ENCODE measurements around the gene B3GNT5. TPM values are rescaled to one million over a fixed set of nuclear protein-coding genes. Genes with fewer than 3 reads are reported as not detected.

The B3GNT5 gene
- under 1 TPM in 2 of 6 donors, not detected in 4; 0.17 to 0.41 TPM for polyA plus RNA-seq (ENCODE audit: low read depth in 6 of 6)

- Mint-ChIP-seq H3K4me1 (peaks cover 6 to 10% (median 6%) of the 10 kb centered on the region in 3 donors), H3K27me3 (peaks cover 40 to 56% (median 46%) of the 10 kb centered on the region in 3 donors), H3K27ac (peak within 1 kb of the TSS in 2 of 6 donors; percentile 39 to 73), H3K9me3 (peaks cover 0 to 8% (median 0%) of the 10 kb centered on the region in 7 donors), H3K4me3 (peak within 1 kb of the TSS in 7 of 8 donors; percentile 74 to 87 (median 83)), H3K36me3 (no peaks in the 10 kb centered on the region)
- DNase-seq, result no peak
- ATAC-seq (ENCODE audit: low read depth in 2 of 2), result peak; percentile 39 to 46
Observed at GRCh38 chr3:183252973-183253527, at the start of gene B3GNT5. Gene B3GNT5 (plus strand): TSS chr3:183253253. CDS start chr3:183269799, 16,546 bp downstream.

GRCh38 chr3:183203670-183204069, 49.4 kb upstream of the B3GNT5 start:
- H3K9me3 Mint-ChIP-seq, result peaks cover 8 to 37% (median 17%) of the 10 kb centered on the region in 7 donors
- H3K36me3 Mint-ChIP-seq, result peaks cover 11 to 13% of the 10 kb centered on the region in 2 donors
- DNase-seq, result no peak

GRCh38 chr3:183208260-183208659, 44.8 kb upstream of the B3GNT5 start:
- Mint-ChIP-seq H3K27me3 (peaks cover 43 to 48% (median 47%) of the 10 kb centered on the region in 3 donors), H3K4me3 (no peak overlapping the region), H3K9me3 (peaks cover 6 to 15% (median 8%) of the 10 kb centered on the region in 7 donors), H3K36me3 (peaks cover 7 to 9% of the 10 kb centered on the region in 2 donors), H3K27ac (no peak overlapping the region), H3K4me1 (peaks cover 15 to 22% (median 16%) of the 10 kb centered on the region in 3 donors)
- no peak for ATAC-seq (ENCODE audit: low read depth in 2 of 2)
- no peak for DNase-seq

More at GRCh38 chr3:183203670-183204069, 49.4 kb upstream of the B3GNT5 start:
- no peak for ATAC-seq (ENCODE audit: low read depth in 2 of 2)
- Mint-ChIP-seq H3K4me3 (no peak overlapping the region), H3K27me3 (peaks cover 27 to 37% (median 34%) of the 10 kb centered on the region in 3 donors), H3K4me1 (peaks cover 0 to 10% (median 0%) of the 10 kb centered on the region in 3 donors), H3K27ac (no peak overlapping the region)

- Mint-ChIP-seq H3K27me3 (peaks cover 39 to 52% (median 50%) of the 10 kb centered on the region in 3 donors), H3K36me3 (peaks cover 2 to 3% of the 10 kb centered on the region in 2 donors), H3K27ac (peak overlapping the region in 1 of 6 donors; percentile 45), H3K4me1 (peaks cover 15 to 22% (median 16%) of the 10 kb centered on the region in 3 donors), H3K9me3 (peaks cover under 1 to 10% (median 3%) of the 10 kb centered on the region in 7 donors), H3K4me3 (no peak overlapping the region)
- ATAC-seq (ENCODE audit: low read depth in 2 of 2) (no peak), DNase-seq (no peak)
Observed at GRCh38 chr3:183208800-183209199, 44.3 kb upstream of the B3GNT5 start.

- peak overlapping the region in 3 of 6 donors; percentile 65 to 88 (median 68) for H3K27ac Mint-ChIP-seq
- no peak for DNase-seq
- H3K36me3 Mint-ChIP-seq, result no peaks in the 10 kb centered on the region
- H3K9me3 Mint-ChIP-seq, result no peaks in the 10 kb centered on the region
- peak in 1 of 2 donors; percentile 32 for ATAC-seq (ENCODE audit: low read depth in 2 of 2)
- no peak overlapping the region for H3K4me3 Mint-ChIP-seq
- peaks cover 20 to 28% (median 23%) of the 10 kb centered on the region in 3 donors for H3K4me1 Mint-ChIP-seq
- H3K27me3 Mint-ChIP-seq, result peaks cover 40 to 61% (median 50%) of the 10 kb centered on the region in 3 donors
Observed at GRCh38 chr3:183210341-183210740, 42.7 kb upstream of the B3GNT5 start.

- H3K4me3 Mint-ChIP-seq, result peak overlapping the region in 2 of 8 donors; percentile 32 to 74
- H3K27ac Mint-ChIP-seq, result peak overlapping the region in 4 of 6 donors; percentile 28 to 88 (median 66)
- H3K9me3 Mint-ChIP-seq, result no peaks in the 10 kb centered on the region
- ATAC-seq (ENCODE audit: low read depth in 2 of 2), result peak in 1 of 2 donors; percentile 10
- peaks cover 45 to 62% (median 50%) of the 10 kb centered on the region in 3 donors for H3K27me3 Mint-ChIP-seq
- H3K4me1 Mint-ChIP-seq, result peaks cover 20 to 28% (median 23%) of the 10 kb centered on the region in 3 donors
- no peaks in the 10 kb centered on the region for H3K36me3 Mint-ChIP-seq
- DNase-seq, result no peak
Observed at GRCh38 chr3:183210862-183211341, 42.2 kb upstream of the B3GNT5 start.

GRCh38 chr3:183211352-183211751, 41.7 kb upstream of the B3GNT5 start:
- ATAC-seq (ENCODE audit: low read depth in 2 of 2) (no peak), DNase-seq (no peak)
- Mint-ChIP-seq H3K9me3 (no peaks in the 10 kb centered on the region), H3K4me3 (no peak overlapping the region), H3K36me3 (no peaks in the 10 kb centered on the region), H3K27me3 (peaks cover 43 to 60% (median 51%) of the 10 kb centered on the region in 3 donors), H3K4me1 (peaks cover 20 to 28% (median 23%) of the 10 kb centered on the region in 3 donors), H3K27ac (peak overlapping the region in 3 of 6 donors; percentile 11 to 88 (median 68))

GRCh38 chr3:183212096-183212495, 41.0 kb upstream of the B3GNT5 start:
- Mint-ChIP-seq H3K27ac (peak overlapping the region in 2 of 6 donors; percentile 12 to 78), H3K27me3 (peaks cover 41 to 60% (median 49%) of the 10 kb centered on the region in 3 donors), H3K9me3 (no peaks in the 10 kb centered on the region), H3K4me1 (peaks cover 20 to 24% (median 23%) of the 10 kb centered on the region in 3 donors), H3K4me3 (peak overlapping the region in 3 of 8 donors; percentile 2 to 46 (median 27)), H3K36me3 (no peaks in the 10 kb centered on the region)
- no peak for ATAC-seq (ENCODE audit: low read depth in 2 of 2)
- DNase-seq, result no peak

GRCh38 chr3:183212565-183212964, 40.5 kb upstream of the B3GNT5 start:
- H3K27ac Mint-ChIP-seq, result peak overlapping the region in 3 of 6 donors; percentile 12 to 78 (median 32)
- ATAC-seq (ENCODE audit: low read depth in 2 of 2), result peak; percentile 94 to 97

GRCh38 chr3:183213415-183214276, 39.4 kb upstream of the B3GNT5 start:
- H3K36me3 Mint-ChIP-seq, result no peaks in the 10 kb centered on the region
- peaks cover 20 to 24% (median 23%) of the 10 kb centered on the region in 3 donors for H3K4me1 Mint-ChIP-seq
- H3K27ac Mint-ChIP-seq, result peak overlapping the region in 2 of 6 donors; percentile 28 to 73
- H3K9me3 Mint-ChIP-seq, result no peaks in the 10 kb centered on the region
- no peak overlapping the region for H3K4me3 Mint-ChIP-seq
- no peak for DNase-seq
- ATAC-seq (ENCODE audit: low read depth in 2 of 2), result no peak
- peaks cover 46 to 58% (median 54%) of the 10 kb centered on the region in 3 donors for H3K27me3 Mint-ChIP-seq

More at GRCh38 chr3:183212565-183212964, 40.5 kb upstream of the B3GNT5 start:
- Mint-ChIP-seq H3K4me3 (peak overlapping the region in 1 of 8 donors; percentile 46), H3K9me3 (no peaks in the 10 kb centered on the region), H3K36me3 (no peaks in the 10 kb centered on the region), H3K27me3 (peaks cover 41 to 57% (median 46%) of the 10 kb centered on the region in 3 donors), H3K4me1 (peaks cover 20 to 24% (median 23%) of the 10 kb centered on the region in 3 donors)
- DNase-seq, result peak; percentile 70

- Mint-ChIP-seq H3K9me3 (no peaks in the 10 kb centered on the region), H3K27me3 (peaks cover 52 to 64% (median 58%) of the 10 kb centered on the region in 3 donors), H3K4me1 (peaks cover 20 to 24% (median 23%) of the 10 kb centered on the region in 3 donors), H3K4me3 (peak overlapping the region in 1 of 8 donors; percentile 23), H3K36me3 (no peaks in the 10 kb centered on the region), H3K27ac (peak overlapping the region in 3 of 6 donors; percentile 28 to 73 (median 30))
- ATAC-seq (ENCODE audit: low read depth in 2 of 2) (no peak), DNase-seq (no peak)
Observed at GRCh38 chr3:183214277-183214612, 38.8 kb upstream of the B3GNT5 start.

- Mint-ChIP-seq H3K27me3 (peaks cover 41 to 58% (median 51%) of the 10 kb centered on the region in 3 donors), H3K27ac (peak overlapping the region in 1 of 6 donors; percentile 29), H3K36me3 (no peaks in the 10 kb centered on the region), H3K9me3 (no peaks in the 10 kb centered on the region), H3K4me1 (peaks cover 14 to 19% (median 16%) of the 10 kb centered on the region in 3 donors), H3K4me3 (no peak overlapping the region)
- ATAC-seq (ENCODE audit: low read depth in 2 of 2) (no peak), DNase-seq (no peak)
Observed at GRCh38 chr3:183215591-183216202, 37.4 kb upstream of the B3GNT5 start.
